Measurements from ENCODE around the gene LAS1L.
"Not testable (repeated sequence)": the region's sequence is repeated elsewhere in the genome, so short reads cannot be mapped to it uniquely, and the experiment has no call there.

DNA sequence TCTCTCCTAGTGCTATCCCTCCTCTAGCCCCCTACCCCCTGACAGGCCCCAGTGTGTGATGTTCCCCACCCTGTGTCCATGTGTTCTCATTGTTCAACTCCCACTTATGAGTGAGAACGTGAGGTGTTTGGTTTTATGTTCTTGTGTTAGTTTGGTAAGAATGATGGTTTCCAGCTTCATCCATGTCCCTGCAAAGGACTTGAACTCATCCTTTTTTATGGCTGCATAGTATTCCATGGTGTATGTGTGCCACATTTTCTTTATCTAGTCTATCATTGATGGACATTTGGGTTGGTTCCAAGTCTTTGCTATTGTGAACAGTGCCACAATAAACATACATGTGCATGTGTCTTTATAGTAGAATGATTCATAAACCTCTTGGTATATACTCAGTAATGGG is 28.3 kb upstream of the LAS1L start:
- not testable (repeated sequence) for TF ChIP-seq ELF4 (IDR thresholded peaks at IDR 0.05); FOXM1 (IDR thresholded peaks at IDR 0.05; ENCODE audit: borderline replicate concordance); TARDBP (IDR thresholded peaks at IDR 0.05); SUZ12 (IDR thresholded peaks at IDR 0.05); SP1 (IDR thresholded peaks at IDR 0.05); HDGF (IDR thresholded peaks at IDR 0.05; ENCODE audit: borderline replicate concordance); CTBP1 (IDR thresholded peaks at IDR 0.05; ENCODE audit: borderline replicate concordance)
- TF ChIP-seq, protein P1, sequence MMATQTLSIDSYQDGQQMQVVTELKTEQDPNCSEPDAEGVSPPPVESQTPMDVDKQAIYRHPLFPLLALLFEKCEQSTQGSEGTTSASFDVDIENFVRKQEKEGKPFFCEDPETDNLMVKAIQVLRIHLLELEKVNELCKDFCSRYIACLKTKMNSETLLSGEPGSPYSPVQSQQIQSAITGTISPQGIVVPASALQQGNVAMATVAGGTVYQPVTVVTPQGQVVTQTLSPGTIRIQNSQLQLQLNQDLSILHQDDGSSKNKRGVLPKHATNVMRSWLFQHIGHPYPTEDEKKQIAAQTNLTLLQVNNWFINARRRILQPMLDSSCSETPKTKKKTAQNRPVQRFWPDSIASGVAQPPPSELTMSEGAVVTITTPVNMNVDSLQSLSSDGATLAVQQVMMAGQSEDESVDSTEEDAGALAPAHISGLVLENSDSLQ (IDR thresholded peaks at IDR 0.05): not testable (repeated sequence)

Measured in HEK293T (cell line).